GM18861 (cell line): ENCODE results near the gene ASCC2.
A peak's percentile ranks its signal among the peaks of the same experiment; 100 is the strongest.

Experiments
- ATAC-seq: cut with Tn5 transposase; IDR thresholded peaks from one replicate; pipeline ENCODE4 v1.9.1; 2021; ENCODE audit not compliant: unreplicated experiment

ASCC2 gene

DNA sequence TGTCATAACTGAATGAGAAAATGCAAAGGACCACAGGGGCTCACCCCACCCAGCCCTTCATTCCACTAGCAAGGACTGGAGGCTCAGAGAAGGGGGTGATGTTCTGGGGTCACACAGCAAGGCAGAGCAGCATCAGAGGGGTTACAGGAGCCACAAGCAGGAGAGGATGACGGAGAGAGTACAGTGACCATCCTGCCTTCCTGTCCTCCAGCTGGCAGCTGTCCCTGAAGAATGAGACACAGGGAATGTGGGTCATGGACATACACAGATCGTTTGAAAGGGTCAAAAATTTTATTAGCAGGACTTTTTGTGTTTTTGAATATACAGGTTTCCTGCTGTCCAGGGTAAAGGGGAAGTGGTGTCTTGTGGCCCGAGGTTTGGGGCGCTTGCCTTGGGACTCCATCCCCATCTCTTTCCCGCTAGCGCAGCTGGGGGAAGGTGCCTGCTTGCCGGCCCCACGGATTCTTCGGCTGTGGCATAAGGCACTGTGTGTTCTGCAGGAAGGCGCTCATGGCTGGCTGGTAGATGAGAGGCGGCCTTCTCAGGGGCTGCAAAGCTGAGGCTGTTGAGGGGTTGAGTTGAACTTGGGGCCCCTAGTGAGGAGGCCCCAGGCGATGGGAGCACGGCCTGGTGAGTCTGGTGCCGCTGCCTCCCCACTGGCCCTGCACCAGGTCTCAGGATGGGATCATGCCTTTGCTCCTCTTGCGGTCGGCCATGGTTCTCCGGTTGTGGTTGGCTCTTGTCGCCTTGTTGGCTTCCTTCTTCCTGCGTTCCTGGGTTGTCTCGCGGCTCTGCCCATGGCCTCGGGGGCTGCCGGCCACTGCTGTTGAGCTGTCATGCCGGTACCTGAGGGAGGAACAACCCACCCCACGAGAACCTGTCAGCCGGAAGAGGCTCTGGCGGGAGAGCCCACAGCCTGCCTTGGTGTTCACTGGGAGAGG is 49.5 kb downstream of the ASCC2 start:
- no peak for ATAC-seq

DNA sequence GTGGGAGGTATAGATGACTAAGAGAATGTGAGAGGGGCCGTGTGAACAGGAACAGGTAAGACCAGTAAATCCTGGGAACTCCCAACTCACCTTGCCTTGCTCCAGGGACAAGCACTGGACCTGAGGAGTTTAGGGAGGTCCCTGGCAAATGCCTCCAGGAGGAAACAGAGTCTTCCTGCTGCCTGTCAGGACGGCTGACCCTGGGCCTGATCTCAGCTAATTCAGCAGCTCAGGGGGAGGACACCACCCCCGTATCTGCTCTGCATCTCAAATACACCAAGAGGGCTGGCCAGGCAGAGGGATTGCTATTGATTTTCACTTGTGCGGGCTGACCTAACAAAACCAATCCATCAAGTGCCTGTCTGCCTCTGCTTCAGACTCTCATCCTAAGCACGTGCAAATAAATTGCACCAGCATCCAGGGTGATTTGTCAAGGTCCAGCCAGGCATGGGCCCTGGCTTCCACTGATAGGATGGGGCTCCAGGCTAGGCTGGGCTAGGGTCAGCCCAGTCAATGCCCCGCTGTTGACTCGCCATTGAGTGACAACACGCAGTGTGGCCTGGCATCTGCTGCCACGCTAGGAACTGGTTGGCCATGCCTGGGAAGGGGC is 50.6 kb downstream of the ASCC2 start:
- ATAC-seq: no peak

DNA sequence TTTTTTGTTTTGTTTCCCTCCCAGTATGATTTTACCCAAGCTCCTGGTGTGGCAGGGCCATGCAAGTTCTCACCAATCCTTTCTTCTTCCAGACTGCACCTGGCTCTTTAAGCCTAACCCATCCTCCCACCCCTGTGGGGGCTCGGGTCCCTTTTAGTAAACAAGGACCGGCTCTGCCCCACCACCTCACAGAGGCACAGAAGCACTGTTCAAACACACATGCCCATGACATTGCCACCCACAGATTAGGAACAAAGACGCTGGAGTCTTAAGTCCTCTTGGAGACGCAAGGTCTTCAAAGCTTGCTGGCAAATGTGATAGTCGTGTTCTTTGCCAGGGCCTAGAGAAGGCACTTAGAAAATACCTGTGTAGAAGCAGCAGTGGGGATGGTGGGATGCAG is 52.0 kb downstream of the ASCC2 start:
- ATAC-seq: no peak

DNA sequence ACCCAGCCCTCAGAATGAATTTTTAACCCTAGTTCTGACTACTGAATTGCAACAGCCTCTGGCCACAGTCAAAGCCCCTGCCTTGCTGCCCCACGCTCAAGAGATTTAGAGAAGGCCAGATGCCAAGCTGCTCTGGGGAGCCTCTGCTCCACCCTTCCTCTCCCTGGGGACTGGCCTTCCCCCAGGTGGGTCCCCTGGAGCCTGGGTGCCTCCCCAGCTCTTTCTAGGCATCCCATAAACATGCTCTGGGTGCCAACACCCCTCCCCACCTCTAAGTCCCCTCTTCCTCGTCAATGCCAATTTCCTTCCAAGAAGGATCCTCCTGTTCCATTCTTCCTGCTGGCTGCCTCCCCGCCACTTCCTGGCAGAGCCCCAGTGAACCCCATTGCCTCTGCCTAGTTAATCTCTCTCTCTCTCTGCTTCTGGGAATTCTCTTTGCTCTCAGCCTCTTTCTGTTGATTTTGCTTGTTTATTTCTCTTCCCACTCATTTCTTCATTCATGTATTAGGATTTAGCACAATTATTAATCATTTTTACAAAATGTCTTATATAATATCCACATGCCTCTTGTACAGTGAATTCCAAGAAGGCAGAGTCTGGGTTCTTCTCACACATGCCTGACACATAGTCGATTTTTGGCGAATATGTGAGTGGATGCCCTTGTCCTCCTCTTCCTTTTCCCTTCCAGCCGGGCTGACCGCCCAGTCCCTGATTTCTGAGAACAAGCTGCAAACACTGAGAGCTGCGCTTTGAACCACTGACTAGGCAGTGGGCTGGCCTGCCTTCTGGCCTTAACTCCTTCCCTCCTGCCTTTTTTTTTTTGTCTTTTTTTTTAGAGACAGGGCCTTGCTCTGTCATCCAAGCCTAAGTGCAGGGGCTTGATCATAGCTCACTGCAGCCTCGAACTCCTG is 53.4 kb downstream of the ASCC2 start:
- ATAC-seq: no peak

DNA sequence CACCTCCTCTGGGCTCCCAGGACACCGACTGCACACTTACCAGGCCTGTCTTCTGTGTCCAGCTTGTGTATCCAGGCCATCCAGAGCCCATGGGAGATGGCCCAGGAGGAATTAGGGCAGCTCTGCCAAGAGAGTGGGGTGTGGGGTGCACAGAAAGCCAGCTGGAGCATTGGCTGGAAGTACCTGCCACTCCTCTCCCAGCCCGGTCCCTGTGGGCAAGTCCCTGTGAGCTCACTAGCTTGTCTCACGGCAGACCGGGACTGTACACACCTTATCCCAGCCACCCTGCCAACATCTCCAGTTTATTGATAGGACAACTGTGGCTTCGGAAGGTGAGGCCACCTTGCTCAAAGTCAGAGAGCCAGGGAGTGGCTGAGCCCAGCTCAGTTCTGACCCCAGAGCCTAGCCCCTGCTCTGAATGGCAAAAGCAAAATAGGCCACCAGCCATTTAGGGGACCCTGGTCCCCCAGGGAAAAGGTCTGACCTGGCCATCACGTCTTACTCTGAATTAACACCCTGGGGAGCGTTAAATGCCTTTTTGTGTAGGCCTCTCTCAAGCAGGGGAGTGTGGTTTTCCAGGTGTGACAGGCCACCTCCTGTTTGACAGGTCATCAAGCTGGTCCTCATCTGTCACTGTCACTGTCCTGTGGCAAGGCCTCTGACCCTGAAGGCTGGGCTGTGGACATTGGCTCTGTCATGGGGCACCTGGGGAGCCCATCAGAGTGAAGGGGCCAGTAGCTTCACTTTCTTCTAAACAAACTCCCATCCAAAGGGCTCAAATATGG is 55.8 kb downstream of the ASCC2 start:
- ATAC-seq: no peak

DNA sequence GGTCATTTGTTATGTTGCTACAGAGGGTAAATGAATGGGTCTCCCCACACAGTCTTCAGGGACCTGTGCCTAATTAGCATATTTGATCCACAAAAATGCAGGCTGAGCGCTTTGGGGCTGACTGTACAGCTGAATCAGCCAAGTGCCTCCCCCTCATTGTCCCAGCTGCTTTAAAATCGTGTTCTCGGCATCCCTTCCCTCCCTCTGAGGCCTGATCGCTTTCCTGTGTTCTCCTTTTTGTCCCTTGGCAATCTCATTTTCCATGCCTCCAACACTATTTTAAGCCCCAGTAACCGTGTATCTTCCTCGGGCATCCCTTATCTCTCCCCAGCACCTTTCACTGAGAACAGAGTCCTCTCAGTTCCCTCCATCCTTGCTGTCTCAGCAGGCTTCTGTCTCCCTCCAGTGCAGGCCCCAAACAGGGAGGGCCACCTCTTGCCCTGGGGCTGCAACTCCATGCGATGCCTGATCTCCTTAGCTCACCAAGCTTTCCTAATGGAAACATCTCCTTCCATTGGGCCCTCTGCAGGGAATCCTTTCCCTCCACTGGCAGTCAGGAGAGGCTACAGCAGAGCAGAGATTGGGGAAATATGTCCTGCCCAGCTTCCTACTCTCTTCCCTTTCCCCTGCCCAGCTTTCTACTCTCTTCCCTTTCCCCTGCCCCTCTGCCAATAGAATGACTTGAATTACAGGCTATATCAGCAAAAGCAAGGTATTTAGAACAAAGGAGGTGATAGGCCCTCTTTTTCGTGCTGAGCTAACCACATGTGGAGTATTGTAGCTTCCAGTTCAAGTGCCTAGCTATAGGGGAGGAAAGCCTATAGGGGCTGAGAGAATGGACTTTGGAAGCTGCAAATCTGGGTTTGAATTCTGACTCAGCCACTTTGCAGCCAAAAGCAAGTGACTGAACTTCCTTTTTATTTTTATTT is 57.1 kb downstream of the ASCC2 start:
- no peak for ATAC-seq

DNA sequence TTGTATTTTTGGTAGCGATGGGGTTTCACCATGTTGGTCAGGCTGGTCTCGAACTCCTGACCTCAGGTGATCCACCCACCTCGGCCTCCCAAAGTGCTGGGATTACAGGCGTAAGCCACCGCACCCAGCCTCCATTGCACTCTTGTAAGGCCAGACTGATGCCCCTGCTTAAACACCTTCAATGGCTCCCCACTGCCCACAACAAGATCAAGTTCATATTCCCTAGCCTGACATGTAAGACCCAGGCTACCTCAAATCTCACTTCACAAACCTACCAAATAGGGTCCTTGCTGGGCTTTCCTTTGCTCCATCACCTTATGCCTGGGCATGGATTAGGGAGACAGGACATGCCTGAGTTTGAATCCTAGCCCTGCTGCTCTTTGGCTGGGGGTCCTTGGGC is 57.9 kb downstream of the ASCC2 start:
- ATAC-seq: no peak

DNA sequence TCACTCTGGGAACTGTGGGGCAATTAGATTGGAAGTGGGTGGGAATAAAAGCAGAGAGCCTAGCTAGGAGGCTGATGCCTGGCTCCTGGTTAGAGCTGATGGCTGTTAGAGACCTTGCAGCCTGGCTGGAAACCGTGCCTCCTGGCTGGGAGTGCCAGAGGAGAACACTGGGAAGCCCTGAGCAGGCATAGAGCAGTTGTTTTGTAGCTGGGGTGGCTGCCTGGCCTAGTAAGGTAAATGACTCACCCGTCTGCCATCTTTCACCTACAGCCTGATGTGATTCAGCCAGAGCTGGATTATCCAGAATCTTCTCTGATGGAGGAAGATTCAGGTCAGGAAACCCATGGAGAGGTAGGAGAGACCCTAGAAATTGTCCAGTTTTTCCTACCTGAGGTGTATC is 64.8 kb downstream of the ASCC2 start:
- no peak for ATAC-seq

DNA sequence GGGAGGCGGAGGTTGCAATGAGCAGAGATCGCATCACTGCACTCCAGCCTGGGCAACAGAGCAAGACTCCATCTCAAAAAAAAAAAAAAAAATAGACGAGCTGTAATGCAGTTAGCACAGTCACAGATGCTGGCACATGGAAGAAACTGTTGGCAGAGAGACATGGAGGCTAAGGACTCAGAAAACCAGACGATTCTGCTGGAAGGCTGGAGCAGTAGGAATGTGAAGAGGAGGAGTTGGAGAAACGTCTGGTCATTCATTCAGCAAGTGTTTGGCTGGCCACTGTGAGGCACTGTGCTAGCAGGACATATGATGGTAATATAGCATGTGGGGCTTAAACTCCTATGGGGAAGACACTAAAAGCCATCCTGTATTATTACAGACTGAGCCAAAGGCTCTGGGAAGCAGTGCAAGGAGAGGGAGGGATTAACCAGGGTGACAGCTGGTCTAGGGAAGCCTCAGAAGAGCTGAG is 65.9 kb downstream of the ASCC2 start:
- no peak for ATAC-seq

DNA sequence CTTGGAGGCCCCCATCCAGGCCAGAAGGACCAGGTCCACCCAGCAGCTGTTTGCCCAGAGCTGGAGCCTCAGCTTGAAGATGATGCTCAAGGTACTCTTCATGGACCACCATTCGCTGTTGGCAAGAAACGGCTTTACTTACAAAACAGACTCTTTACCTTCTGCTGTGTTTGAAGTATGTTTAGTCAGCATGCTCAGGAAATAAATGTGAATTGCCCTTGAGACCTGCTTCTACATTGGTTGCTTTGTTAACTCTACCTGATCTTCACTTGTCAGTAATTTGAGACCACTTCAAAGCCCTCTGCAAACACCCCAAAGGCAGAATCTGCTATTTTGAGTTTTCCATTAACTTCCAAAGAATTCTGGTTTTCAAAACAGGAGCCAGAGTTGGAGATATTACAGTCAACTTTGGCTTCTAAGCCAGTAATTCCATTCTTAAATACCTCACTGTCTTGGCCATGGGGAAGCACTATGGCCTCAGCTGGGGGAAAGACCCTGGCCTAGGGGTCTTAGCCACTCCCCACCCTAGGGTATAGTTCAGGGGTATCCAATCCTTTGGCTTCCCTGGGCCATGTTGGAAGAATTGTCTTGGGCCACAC is 68.3 kb downstream of the ASCC2 start:
- ATAC-seq: no peak

DNA sequence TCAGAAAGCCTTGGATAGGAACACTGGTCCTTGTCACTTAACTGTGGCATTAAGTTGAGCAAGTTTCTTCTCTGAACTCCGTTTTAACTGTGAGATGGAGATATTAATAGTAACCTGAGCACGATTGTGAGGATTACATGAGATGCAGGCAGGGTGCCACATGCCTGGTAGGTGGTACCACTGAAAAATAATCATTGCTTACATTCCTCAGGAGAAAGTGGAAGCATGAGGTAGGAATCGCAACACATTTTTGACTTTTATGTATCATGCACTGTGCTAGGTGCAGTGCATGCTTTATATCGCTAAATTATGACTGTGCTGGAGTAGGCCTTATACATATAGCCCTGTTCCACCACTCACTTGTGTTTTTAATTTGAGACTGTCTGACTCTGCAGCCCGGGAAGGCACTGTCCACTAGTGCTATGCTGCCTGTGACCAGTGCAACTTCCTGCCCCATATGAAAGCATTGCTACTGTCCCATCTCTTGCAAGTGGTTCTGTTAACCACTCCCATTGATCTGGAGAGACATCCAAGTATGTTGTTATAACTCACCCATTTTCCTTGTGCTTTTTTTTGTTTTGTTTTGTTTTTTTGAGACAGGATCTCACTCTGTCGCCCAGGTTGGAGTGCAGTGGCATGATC is 69.9 kb downstream of the ASCC2 start:
- ATAC-seq: no peak

DNA sequence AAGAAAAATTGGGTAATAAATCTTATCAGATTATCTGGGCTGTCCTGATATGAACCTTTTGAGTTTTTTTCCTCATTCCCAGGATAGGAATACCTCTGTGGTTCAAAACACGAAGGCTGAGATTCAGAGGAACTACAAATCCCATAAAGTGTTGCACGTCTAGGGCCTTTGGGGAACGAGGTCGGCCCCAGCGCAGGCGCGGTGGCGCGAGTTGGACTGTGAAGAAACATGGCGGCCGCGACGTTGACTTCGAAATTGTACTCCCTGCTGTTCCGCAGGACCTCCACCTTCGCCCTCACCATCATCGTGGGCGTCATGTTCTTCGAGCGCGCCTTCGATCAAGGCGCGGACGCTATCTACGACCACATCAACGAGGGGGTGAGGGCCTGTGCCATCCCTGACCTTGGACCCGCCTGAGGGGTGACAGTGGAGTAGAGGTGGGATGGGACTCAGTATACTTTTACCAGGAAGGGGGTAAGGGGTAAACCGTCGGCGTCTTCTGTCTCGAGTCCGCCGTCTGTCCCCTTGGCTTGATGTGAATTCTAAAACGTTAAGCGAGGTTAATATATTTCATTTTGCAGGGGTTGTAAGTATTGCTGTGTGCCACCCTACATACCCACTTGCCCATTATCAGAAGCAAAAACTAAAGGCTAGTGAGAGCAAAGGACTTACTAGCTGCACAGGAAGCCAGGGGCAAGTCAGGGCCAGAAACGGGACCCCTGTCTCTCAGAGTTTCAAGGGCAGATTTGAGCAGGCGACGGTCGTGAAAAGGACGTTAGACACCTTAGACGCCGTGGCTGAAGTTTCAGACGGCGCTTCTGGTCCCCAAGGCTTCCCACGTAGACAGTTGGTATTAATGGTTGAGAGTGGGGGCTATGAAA is 70.7 kb downstream of the ASCC2 start, which contains the start of gene UQCR10:
UQCR10 (plus strand) TSS at position 199 of the 881 bp plus-strand sequence; CDS start at position 229, 30 bp downstream.
- ATAC-seq: peak; percentile 50

DNA sequence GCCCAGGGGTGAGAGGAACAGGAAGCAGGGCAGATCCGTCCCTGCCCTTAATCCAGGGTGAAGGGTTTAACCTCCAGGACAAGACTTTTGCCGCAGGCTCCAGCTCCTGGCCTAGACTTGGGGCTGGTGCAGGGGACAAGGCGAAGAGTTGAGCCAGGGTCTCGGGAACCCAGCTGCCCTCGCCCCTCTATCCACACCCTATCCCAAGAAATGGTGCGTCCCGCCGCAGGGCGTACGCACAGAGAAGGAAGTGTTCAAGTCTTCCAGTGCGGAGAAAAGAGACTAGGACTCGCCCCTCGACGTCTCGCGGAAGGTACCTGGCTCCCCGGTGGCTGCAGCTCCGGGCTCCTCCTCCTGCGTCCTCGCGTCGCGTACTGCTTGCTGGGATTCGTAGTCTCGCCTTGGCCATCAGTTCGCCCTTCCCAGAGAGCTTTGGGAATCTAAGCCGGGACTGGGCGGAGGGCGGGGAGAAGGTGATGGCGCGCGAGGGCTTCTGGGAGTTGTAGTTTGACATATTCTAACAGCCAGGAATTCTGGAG is 71.4 kb downstream of the ASCC2 start, which contains the start of gene ZMAT5:
ZMAT5 (minus strand) TSS at position 376 of the 539 bp plus-strand sequence. CDS start 18,463 bp downstream, outside the sequence.
- ATAC-seq: peak; percentile 72

DNA sequence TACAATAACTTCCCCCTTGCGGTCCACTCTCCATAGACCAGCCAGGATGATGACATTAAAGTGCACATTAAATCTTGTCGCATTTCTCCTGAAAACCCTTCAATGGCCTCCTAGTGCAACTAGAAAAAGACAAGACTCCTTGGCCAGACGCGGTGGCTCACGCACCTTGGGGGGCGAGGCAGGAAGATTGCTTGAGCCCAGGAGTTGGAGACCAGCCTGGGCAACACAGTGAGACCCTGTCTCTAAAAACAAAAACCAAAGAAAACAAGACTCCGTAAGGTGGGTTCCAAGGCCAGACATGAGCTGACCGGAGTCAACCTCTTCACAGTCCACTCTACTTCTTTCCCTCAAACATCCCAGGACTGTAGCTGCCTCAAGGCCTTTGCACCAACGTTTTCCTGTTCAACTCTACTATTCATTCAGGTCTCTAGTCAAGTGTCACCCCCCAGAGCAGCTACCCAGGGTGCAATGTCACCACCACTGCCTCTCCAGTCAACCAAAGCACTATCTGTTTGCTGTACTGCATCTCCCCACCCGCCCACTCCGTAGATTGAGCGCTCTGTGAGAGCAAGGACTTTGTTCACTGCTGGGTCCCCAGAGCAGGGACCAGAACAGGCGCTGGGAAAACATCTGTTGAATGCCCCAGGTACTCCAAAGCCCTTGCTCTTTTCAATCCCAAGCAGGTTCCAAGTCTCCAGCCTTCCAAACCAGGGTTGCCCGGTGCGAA is 72.0 kb downstream of the ASCC2 start:
- ATAC-seq: no peak

DNA sequence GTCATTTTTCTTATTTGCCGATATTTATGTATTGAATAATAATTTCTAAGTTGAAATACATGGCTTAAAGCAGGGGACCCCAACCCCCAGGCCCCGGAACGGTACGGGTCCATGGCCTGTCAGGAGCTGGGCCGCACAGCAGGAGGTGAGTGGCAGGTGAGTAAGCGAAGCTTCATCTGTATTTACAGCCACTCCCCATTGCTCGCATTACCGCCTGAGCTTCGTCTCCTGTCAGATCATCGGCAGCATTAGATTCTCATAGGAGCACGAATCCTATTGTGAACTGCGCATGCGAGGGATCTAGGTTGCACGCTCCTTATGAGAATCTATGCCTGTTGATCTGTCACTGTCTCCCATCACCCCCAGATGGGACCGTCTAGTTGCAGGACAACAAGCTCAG is 75.8 kb downstream of the ASCC2 start:
- no peak for ATAC-seq

DNA sequence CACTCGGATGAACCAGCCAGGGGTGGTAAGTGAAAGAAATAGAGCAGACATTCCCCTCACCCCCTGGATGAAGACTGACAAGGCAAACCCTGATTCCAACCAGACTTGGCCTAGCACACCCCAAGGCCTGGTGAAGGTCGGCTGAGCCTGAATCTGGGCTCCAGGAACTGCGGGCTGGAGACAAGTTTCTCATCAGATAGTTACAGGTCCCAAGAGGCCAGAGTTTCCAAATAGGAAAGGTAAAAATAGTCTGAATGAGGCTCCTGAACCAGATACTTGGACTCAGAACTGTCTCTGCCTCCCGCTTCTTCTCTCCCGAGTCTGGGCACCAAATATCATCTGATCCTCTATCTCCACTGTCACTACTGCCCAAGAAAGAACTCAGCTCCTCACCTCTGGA is 79.1 kb downstream of the ASCC2 start:
- ATAC-seq: no peak
